PC-9 (cell line): ENCODE results near the gene PIK3C2G. TPM values are rescaled to one million over a fixed set of nuclear protein-coding genes. Genes with fewer than 3 reads are reported as not detected.

Source experiments
- BruUV-seq: library from RNA; stranded (reverse); fragments of 400-500 nt; replicated peaks from 2 replicates; lab custom pipeline; 2021; lab: Mats Ljungman, UMichigan
- CTCF ChIA-PET: fragments of 300-600 bp; sonication (Branson Sonifier 250); formaldehyde crosslinking; loops from one replicate; lab custom pipeline; 2022; ENCODE audit warnings: antibody characterized with exemption; lab: Charles Lee
- POLR2A ChIA-PET: fragments of 300-600 bp; sonication (Branson Sonifier 250); formaldehyde crosslinking; loops from one replicate; lab custom pipeline; 2022; ENCODE audit warnings: antibody characterized with exemption; ENCODE audit not compliant: unreplicated experiment; lab: Charles Lee
- DNase-seq, 2 experiments: peaks; one replicate each; pipeline versions ENCODE4 v3.0.0 to v3.0.0-alpha.2; 2015 to 2022; ENCODE audit warnings: mixed read lengths in 1 of 2
- H2AFZ ChIP-seq: fragments of 200-600 bp; sonication (generic); 2 replicates; pipeline ENCODE4 v1.8.1; 2017; ENCODE audit warnings: antibody characterized with exemption
- H3F3A ChIP-seq: fragments of 200-600 bp; sonication (generic); 2 replicates; pipeline ENCODE4 v1.8.1; 2017; ENCODE audit warnings: antibody characterized with exemption, mild to moderate bottlenecking, low read depth; ENCODE audit not compliant: insufficient read depth
- H3K27ac ChIP-seq: fragments of 200-600 bp; sonication (generic); 2 replicates; pipeline ENCODE4 v1.6.1; 2016; ENCODE audit warnings: mixed run types
- H3K27me3 ChIP-seq: fragments of 200-600 bp; sonication (generic); 2 replicates; pipeline ENCODE4 v1.6.1; 2016; ENCODE audit warnings: low read depth, mixed run types; ENCODE audit not compliant: insufficient read depth
- H3K36me3 ChIP-seq: fragments of 200-600 bp; sonication (generic); 2 replicates; pipeline ENCODE4 v1.6.1; 2016; ENCODE audit warnings: low read depth, mixed run types
- H3K4me1 ChIP-seq: fragments of 200-600 bp; sonication (generic); replicated peaks from 2 replicates; pipeline ENCODE4 v1.6.1; 2016; ENCODE audit warnings: mixed run types; ENCODE audit not compliant: insufficient read depth
- H3K4me2 ChIP-seq: fragments of 200-600 bp; sonication (generic); 2 replicates; pipeline ENCODE4 v1.6.1; 2017; ENCODE audit warnings: mixed run types
- H3K4me3 ChIP-seq: fragments of 200-600 bp; sonication (generic); 2 replicates; pipeline ENCODE4 v1.6.1; 2016; ENCODE audit warnings: mixed run types
- H3K79me2 ChIP-seq: fragments of 200-600 bp; sonication (generic); 2 replicates; pipeline ENCODE4 v1.6.1; 2017; ENCODE audit warnings: low read depth, mixed run types
- H3K9me2 ChIP-seq: fragments of 200-600 bp; sonication (generic); 2 replicates; pipeline ENCODE4 v1.8.1; 2017; ENCODE audit warnings: mild to moderate bottlenecking; ENCODE audit not compliant: insufficient read depth
- H3K9me3 ChIP-seq: fragments of 200-600 bp; sonication (generic); 2 replicates; pipeline ENCODE4 v1.8.1; 2016; ENCODE audit warnings: low read depth; ENCODE audit not compliant: insufficient read depth
- H4K20me1 ChIP-seq: fragments of 200-600 bp; sonication (generic); 2 replicates; pipeline ENCODE4 v1.8.1; 2017; ENCODE audit not compliant: insufficient read depth
- CTCF ChIP-seq: fragments of 200-600 bp; sonication (generic); conservative IDR thresholded peaks from 2 replicates; pipeline ENCODE4 v1.6.1; 2017; ENCODE audit warnings: mixed run types, antibody characterized with exemption, mild to moderate bottlenecking, moderate library complexity
- EZH2 ChIP-seq: fragments of 200-600 bp; sonication (generic); IDR thresholded peaks from 2 replicates; pipeline ENCODE4 v1.8.0; 2017; ENCODE audit warnings: antibody characterized with exemption, low read depth
- intact Hi-C: fragments of 100-400 bp; cut with micrococcal nuclease; formaldehyde crosslinking; loops from one replicate; pipeline ENCODE4 v1.10.0; 2022; ENCODE audit not compliant: unreplicated experiment
- total RNA-seq: library from RNA; stranded (reverse); gene quantifications from 2 replicates; pipeline ENCODE4 v1.2.3, GENCODE V29; 2021

The PIK3C2G gene
- total RNA-seq, 1 experiment from 2014 or later: 1.4 TPM

GRCh38 chr12:18427520-18427919 lies 166.2 kb downstream of the PIK3C2G start:
- intact Hi-C loops: loop anchor here (5.0 kb wide), 1 partner anchor 295 kb away; no protein-coding TSS in a partner anchor
- Histone ChIP-seq H2AFZ (no peak overlapping the region), H3K27ac (no peak overlapping the region), H3K79me2 (no peaks in the 10 kb centered on the region), H3K4me3 (no peak overlapping the region), H3K9me3 (no peaks in the 10 kb centered on the region), H3K36me3 (no peaks in the 10 kb centered on the region), H3F3A (no peaks in the 10 kb centered on the region), H3K4me2 (no peak overlapping the region), H3K4me1 (peaks cover 3% of the 10 kb centered on the region), H4K20me1 (no peaks in the 10 kb centered on the region), H3K9me2 (no peaks in the 10 kb centered on the region), H3K27me3 (no peaks in the 10 kb centered on the region)
- POLR2A ChIA-PET: no interaction called here
- CTCF ChIA-PET: no interaction called here
- no peak for TF ChIP-seq CTCF
- no peak for TF ChIP-seq EZH2
- no TSS peak for BruUV-seq
- DNase-seq: no peak

- Histone ChIP-seq H3K27me3 (no peaks in the 10 kb centered on the region), H3K4me2 (no peak overlapping the region), H4K20me1 (no peaks in the 10 kb centered on the region), H2AFZ (no peak overlapping the region), H3K27ac (no peak overlapping the region), H3K4me3 (no peak overlapping the region), H3K9me3 (no peaks in the 10 kb centered on the region), H3F3A (no peaks in the 10 kb centered on the region), H3K36me3 (no peaks in the 10 kb centered on the region), H3K9me2 (no peaks in the 10 kb centered on the region), H3K79me2 (no peaks in the 10 kb centered on the region), H3K4me1 (peaks cover 3% of the 10 kb centered on the region)
- no TSS peak for BruUV-seq
- intact Hi-C loops: loop anchor here (1.0 to 5.0 kb wide), 4 partner anchors 45 to 571 kb away; partner anchors contain the start of gene PIK3C2G
- no peak for TF ChIP-seq EZH2
- no peak for TF ChIP-seq CTCF
- POLR2A ChIA-PET: no interaction called here
- DNase-seq: peak; percentile 45 to 61
- CTCF ChIA-PET: interaction anchor here (0.6 to 1.0 kb wide), 2 partner anchors 108 to 170 kb away, joined by 3 read pairs; no protein-coding TSS in a partner anchor
These were observed 167.1 kb downstream of the PIK3C2G start for GRCh38 chr12:18428416-18428815.

- H3K4me1 ChIP-seq: peaks cover 3% of the 10 kb centered on the region
- no peaks in the 10 kb centered on the region for H3K36me3 ChIP-seq
- POLR2A ChIA-PET: no interaction called here
- DNase-seq: no peak
- H3K4me2 ChIP-seq: no peak overlapping the region
- CTCF ChIA-PET: interaction anchor here (1.3 to 2.3 kb wide), 2 partner anchors 179 to 757 kb away, joined by 5 to 11 read pairs; no protein-coding TSS in a partner anchor
- H3K9me3 ChIP-seq: no peaks in the 10 kb centered on the region
- no peak overlapping the region for H2AFZ ChIP-seq
- no TSS peak for BruUV-seq
- H4K20me1 ChIP-seq: no peaks in the 10 kb centered on the region
- no peaks in the 10 kb centered on the region for H3K9me2 ChIP-seq
- no peak overlapping the region for H3K27ac ChIP-seq
- H3K79me2 ChIP-seq: no peaks in the 10 kb centered on the region
- no peak for TF ChIP-seq CTCF
- no peak for TF ChIP-seq EZH2
- intact Hi-C loops: loop anchor here (2.0 to 5.0 kb wide), 2 partner anchors 169 to 293 kb away; partner anchors contain the start of gene PIK3C2G
- H3K4me3 ChIP-seq: no peak overlapping the region
- H3F3A ChIP-seq: no peaks in the 10 kb centered on the region
- H3K27me3 ChIP-seq: no peaks in the 10 kb centered on the region
These were observed 168.0 kb downstream of the PIK3C2G start for GRCh38 chr12:18429366-18429765.
